Cardiac muscle cell (in vitro differentiated cells and primary cell): ENCODE data around the gene INSL3. TPM values are rescaled to one million over a fixed set of nuclear protein-coding genes. Genes with fewer than 3 reads are reported as not detected.
"Not testable (repeated sequence)": the region's sequence is repeated elsewhere in the genome, so short reads cannot be mapped to it uniquely, and the experiment has no call there.

ENCODE experiments used
- DNase-seq, 2 donors: peaks; one replicate each; pipeline versions ENCODE4 v3.0.0 to v3.0.0-alpha.2; 2010 to 2017; ENCODE audit warnings: low read depth in 1 of 2, low spot score in 1 of 2
- H3K27ac ChIP-seq: fragments of 200-600 bp; sonication (generic); 2 replicates; pipeline ENCODE4 v1.5.1; 2016
- H3K27me3 ChIP-seq: fragments of 200-600 bp; sonication (generic); 2 replicates; pipeline ENCODE4 v1.6.0; 2016; ENCODE audit warnings: control low read depth
- H3K36me3 ChIP-seq: fragments of 200-600 bp; sonication (generic); 2 replicates; pipeline ENCODE4 v1.5.1; 2016; ENCODE audit warnings: control low read depth
- H3K4me1 ChIP-seq: fragments of 200-600 bp; sonication (generic); 2 replicates; pipeline ENCODE4 v1.8.1; 2017; ENCODE audit warnings: low read depth, mild to moderate bottlenecking, mixed run types
- H3K4me3 ChIP-seq: fragments of 200-600 bp; sonication (generic); 2 replicates; pipeline ENCODE4 v1.5.1; 2016; ENCODE audit warnings: mild to moderate bottlenecking
- H3K9me3 ChIP-seq: fragments of 200-600 bp; sonication (generic); 2 replicates; pipeline ENCODE4 v1.5.1; 2017; ENCODE audit warnings: low read depth, mild to moderate bottlenecking, control low read depth
- CTCF ChIP-seq: IDR thresholded peaks from 2 replicates; pipeline ENCODE4 v1.5.1; 2012; ENCODE audit warnings: low read depth, mild to moderate bottlenecking, low read length
- polyA plus RNA-seq: library from polyadenylated mRNA; unstranded; fragments of >200 nt; fragmentation: Nextera tagmentation; extraction: Ambion mirVana; gene quantifications from 2 replicates; pipeline ENCODE4 v1.2.1, GENCODE V29; 2016
- total RNA-seq: library from RNA; depleted of rRNA; stranded (reverse); fragments of >200 nt; gene quantifications from 2 replicates; pipeline ENCODE4 v1.2.3, GENCODE V29; 2016

Gene INSL3
- total and polyA plus RNA-seq, 2 experiments from 2014 or later, result 0.63 TPM; not detected in 1

- H3K4me3 ChIP-seq, result no peak overlapping the region
- H3K9me3 ChIP-seq, result no peaks in the 10 kb centered on the region
- H3K27me3 ChIP-seq, result no peaks in the 10 kb centered on the region
- no peaks in the 10 kb centered on the region for H3K36me3 ChIP-seq
- H3K27ac ChIP-seq, result no peak overlapping the region
- TF ChIP-seq CTCF, result no peak
- no peaks in the 10 kb centered on the region for H3K4me1 ChIP-seq
- no peak for DNase-seq
These were observed 17.9 kb downstream of the INSL3 start for GRCh38 chr19:17803264-17803896.

GRCh38 chr19:17802137-17802858, 19.0 kb downstream of the INSL3 start:
- Histone ChIP-seq H3K4me1 (no peaks in the 10 kb centered on the region), H3K9me3 (no peaks in the 10 kb centered on the region), H3K4me3 (no peak overlapping the region), H3K27ac (no peak overlapping the region), H3K36me3 (no peaks in the 10 kb centered on the region), H3K27me3 (peaks cover 10% of the 10 kb centered on the region)
- no peak for DNase-seq
- TF ChIP-seq CTCF, result no peak

GRCh38 chr19:17798599-17798998, 22.7 kb downstream of the INSL3 start:
- H3K4me1 ChIP-seq, H3K9me3 ChIP-seq, H3K27ac ChIP-seq, DNase-seq, H3K36me3 ChIP-seq, H3K4me3 ChIP-seq: not testable (repeated sequence)
- H3K27me3 ChIP-seq, result peaks cover 44% of the 10 kb centered on the region

GRCh38 chr19:17797424-17798201, 23.7 kb downstream of the INSL3 start:
- Histone ChIP-seq H3K36me3 (no peaks in the 10 kb centered on the region), H3K4me3 (no peak overlapping the region), H3K4me1 (no peaks in the 10 kb centered on the region), H3K27me3 (peaks cover 48% of the 10 kb centered on the region), H3K9me3 (no peaks in the 10 kb centered on the region), H3K27ac (no peak overlapping the region)
- no peak for TF ChIP-seq CTCF
- no peak for DNase-seq

- Histone ChIP-seq H3K36me3 (no peaks in the 10 kb centered on the region), H3K9me3 (no peaks in the 10 kb centered on the region), H3K4me3 (no peak overlapping the region), H3K27me3 (peaks cover 48% of the 10 kb centered on the region), H3K27ac (no peak overlapping the region), H3K4me1 (no peaks in the 10 kb centered on the region)
- no peak for DNase-seq
- TF ChIP-seq CTCF, result no peak
These were observed 24.4 kb downstream of the INSL3 start for GRCh38 chr19:17796838-17797423.
